Erythroblast (primary cell): ENCODE measurements around the gene CFAP54.
"Not testable (repeated sequence)": the region's sequence is repeated elsewhere in the genome, so short reads cannot be mapped to it uniquely, and the experiment has no call there.

Experiments
- DNase-seq, 2 experiments: peaks; one replicate each; lab custom pipeline; 2025; lab: John Stamatoyannopoulos, UW
- GATA1 ChIP-seq: IDR thresholded peaks from 2 replicates; pipeline ENCODE4 v1.6.1; 2011; ENCODE audit warnings: low read depth, mild to moderate bottlenecking, control low read depth, low read length, moderate library complexity
- POLR2A ChIP-seq: IDR thresholded peaks from 2 replicates; pipeline ENCODE4 v1.6.1; 2011; ENCODE audit warnings: mild to moderate bottlenecking, low read length

Gene CFAP54

GRCh38 chr12:96489392-96490056 lies at the start of gene CFAP54:
TSS of gene CFAP54 (plus strand) at chr12:96489577. CDS start at chr12:96489610, 33 bp downstream.
- no peak for TF ChIP-seq GATA1
- peak; percentile 59 for TF ChIP-seq POLR2A
- peak; percentile 94 to 96 for DNase-seq

GRCh38 chr12:96441816-96442215 lies 47.6 kb upstream of the CFAP54 start:
- TF ChIP-seq POLR2A (no peak), GATA1 (no peak)
- no peak for DNase-seq

- no peak for TF ChIP-seq GATA1
- no peak for DNase-seq
Observed at GRCh38 chr12:96442906-96443305, 46.5 kb upstream of the CFAP54 start.

GRCh38 chr12:96444399-96444798 lies 45.0 kb upstream of the CFAP54 start:
- DNase-seq, result no peak
- TF ChIP-seq POLR2A, result no peak
- TF ChIP-seq GATA1, result no peak

GRCh38 chr12:96445691-96446583 lies 43.4 kb upstream of the CFAP54 start:
- DNase-seq, result peak; percentile 32 to 38
- TF ChIP-seq POLR2A (no peak), GATA1 (no peak)

- TF ChIP-seq POLR2A (no peak), GATA1 (no peak)
Observed at GRCh38 chr12:96447256-96447655, 42.1 kb upstream of the CFAP54 start.

DNA sequence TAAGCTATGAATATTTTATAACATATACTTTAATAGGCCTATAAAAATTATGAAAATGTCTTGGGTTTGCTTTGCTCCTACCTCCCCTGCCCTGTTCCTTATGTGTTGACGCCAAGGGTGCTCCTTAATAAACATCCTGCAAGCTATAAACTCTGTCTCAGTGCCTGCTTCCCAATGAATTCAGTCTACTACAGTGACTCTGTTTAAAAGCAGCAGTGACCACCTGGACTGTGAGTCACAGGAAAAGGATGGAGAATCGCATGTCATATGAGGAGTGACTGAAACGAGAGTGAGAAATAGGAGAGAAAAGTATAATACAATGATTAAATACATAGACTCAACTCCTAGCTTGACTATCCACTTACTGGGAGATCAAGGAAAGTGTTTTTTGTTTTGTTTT lies 41.1 kb upstream of the CFAP54 start:
- TF ChIP-seq POLR2A (no peak), GATA1 (no peak)
- DNase-seq, result no peak

More at GRCh38 chr12:96447256-96447655, 42.1 kb upstream of the CFAP54 start:
- no peak for DNase-seq

DNA sequence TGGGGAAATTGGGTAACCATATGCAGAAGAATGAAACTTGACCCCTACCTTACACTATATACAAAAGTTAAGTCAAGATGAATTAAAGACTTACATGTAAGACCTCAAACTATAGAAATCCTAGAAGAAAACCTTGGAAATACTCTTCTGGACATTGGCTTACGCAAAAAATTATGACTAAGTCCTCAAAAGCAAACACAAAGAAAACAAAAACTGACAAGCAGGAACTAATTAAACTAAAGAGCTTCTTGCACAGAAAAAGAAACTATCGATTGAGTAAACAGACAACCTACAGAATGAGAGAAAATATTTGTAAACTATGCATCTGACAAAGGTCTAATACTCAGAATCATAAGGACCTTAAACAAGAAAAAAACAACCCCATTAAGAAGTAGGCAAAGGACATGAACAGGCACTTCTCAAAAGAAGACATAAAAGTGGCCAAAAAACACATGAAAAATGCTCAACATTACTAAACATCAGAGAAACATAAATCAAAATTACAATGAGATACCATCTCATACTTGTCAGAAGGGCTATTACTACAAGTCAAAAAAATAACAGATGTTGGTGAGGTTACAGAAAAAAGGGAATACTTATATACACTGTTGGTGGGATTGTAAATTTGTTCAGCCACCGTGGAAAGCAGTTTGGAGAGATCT lies 37.0 kb upstream of the CFAP54 start:
- no peak for DNase-seq
- TF ChIP-seq GATA1 (no peak), POLR2A (no peak)

- no peak for DNase-seq
- no peak for TF ChIP-seq POLR2A
- no peak for TF ChIP-seq GATA1
Observed at GRCh38 chr12:96454396-96454795, 35.0 kb upstream of the CFAP54 start.

GRCh38 chr12:96456265-96456974 lies 33.0 kb upstream of the CFAP54 start:
- DNase-seq, result no peak
- TF ChIP-seq GATA1 (no peak), POLR2A (no peak)

DNA sequence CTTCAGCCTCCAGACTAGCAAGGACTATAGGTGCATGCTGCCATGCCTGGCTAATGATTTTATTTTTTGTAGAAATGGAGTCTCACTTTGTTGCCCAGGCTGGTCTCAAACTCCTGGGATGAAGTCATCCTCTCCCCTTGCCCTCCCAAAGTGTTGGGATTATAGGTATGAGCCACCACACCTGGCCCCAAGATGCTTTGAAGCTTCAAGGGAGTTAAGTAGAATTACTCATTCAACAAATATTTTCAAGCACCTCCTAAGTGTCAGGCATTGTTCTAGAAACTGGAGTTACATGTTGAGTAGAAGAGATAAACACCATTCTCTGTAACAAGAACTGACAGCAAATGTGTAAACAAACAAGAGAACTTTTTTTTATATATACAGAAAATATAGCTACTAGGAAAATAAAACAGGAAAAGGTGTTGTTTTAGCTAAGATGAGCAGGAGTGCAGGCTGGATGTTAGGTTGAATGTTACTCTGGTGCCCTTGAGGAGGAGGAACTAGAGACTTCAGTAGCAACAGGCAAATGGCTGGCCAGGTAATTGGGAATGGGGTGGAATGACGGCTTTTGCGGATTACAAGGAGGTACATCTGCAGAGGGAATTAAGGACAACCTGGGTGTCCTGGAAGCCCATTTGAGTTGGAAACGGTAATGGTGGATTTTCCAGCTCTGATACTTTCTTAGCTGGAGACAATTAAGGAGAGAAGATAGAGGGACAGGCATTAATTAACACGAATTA lies 32.0 kb upstream of the CFAP54 start:
- no peak for DNase-seq
- no peak for TF ChIP-seq POLR2A
- no peak for TF ChIP-seq GATA1

- DNase-seq, result not testable (repeated sequence)
Observed at GRCh38 chr12:96459281-96459680, 30.1 kb upstream of the CFAP54 start.

- TF ChIP-seq POLR2A (no peak), GATA1 (no peak)
- DNase-seq, result no peak
Observed at GRCh38 chr12:96462571-96463280, 26.7 kb upstream of the CFAP54 start.
